SK-N-SH (cell line): ENCODE measurements around the gene RPS6KA5.

ENCODE experiments used
- GATA2 ChIP-seq: sonication (generic); formaldehyde crosslinking; IDR thresholded peaks from 2 replicates; pipeline ENCODE4 v1.5.0; 2020; ENCODE audit warnings: mild to moderate bottlenecking, missing genetic modification reagents
- NRF1 ChIP-seq: IDR thresholded peaks from 2 replicates; pipeline ENCODE4 v1.6.1; 2012; ENCODE audit warnings: low read depth, mild to moderate bottlenecking, low read length
- TF ChIP-seq, protein P1 (sequence below): fragments of 200-600 bp; sonication (generic); IDR thresholded peaks from 2 replicates; pipeline ENCODE4 v1.6.1; 2017; ENCODE audit warnings: antibody characterized with exemption, mild to moderate bottlenecking, moderate library complexity
- TF ChIP-seq, protein P2 (sequence below): fragments of 150-350 bp; IDR thresholded peaks from 2 replicates; pipeline ENCODE4 v1.6.1; 2016; ENCODE audit warnings: mild to moderate bottlenecking, low read depth, low read length

DNA sequence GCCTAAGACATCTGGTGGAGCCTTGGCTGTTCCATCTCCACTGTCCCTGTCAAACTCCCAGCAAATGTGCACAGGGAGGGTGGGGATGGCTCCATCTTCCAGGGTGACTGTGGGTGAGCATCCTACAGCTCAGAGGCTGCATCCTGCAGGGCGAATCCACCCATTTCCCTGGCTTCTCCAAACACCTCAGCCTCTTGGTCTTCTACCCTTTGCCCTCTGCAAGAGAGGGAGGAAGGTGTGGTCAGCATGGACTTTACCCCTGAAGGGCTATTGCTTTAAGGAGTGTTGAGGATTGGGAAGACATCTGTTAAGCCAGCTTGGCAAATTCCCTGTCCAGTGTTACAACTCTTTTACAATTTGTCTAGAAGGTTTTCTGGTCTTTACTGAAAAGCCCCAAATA lies 30.3 kb upstream of the RPS6KA5 start:
- TF ChIP-seq GATA2 (CRISPR knock-in tag) (no peak), NRF1 (no peak)
- TF ChIP-seq, protein P1, sequence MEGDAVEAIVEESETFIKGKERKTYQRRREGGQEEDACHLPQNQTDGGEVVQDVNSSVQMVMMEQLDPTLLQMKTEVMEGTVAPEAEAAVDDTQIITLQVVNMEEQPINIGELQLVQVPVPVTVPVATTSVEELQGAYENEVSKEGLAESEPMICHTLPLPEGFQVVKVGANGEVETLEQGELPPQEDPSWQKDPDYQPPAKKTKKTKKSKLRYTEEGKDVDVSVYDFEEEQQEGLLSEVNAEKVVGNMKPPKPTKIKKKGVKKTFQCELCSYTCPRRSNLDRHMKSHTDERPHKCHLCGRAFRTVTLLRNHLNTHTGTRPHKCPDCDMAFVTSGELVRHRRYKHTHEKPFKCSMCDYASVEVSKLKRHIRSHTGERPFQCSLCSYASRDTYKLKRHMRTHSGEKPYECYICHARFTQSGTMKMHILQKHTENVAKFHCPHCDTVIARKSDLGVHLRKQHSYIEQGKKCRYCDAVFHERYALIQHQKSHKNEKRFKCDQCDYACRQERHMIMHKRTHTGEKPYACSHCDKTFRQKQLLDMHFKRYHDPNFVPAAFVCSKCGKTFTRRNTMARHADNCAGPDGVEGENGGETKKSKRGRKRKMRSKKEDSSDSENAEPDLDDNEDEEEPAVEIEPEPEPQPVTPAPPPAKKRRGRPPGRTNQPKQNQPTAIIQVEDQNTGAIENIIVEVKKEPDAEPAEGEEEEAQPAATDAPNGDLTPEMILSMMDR = no peak
- TF ChIP-seq, protein P2, sequence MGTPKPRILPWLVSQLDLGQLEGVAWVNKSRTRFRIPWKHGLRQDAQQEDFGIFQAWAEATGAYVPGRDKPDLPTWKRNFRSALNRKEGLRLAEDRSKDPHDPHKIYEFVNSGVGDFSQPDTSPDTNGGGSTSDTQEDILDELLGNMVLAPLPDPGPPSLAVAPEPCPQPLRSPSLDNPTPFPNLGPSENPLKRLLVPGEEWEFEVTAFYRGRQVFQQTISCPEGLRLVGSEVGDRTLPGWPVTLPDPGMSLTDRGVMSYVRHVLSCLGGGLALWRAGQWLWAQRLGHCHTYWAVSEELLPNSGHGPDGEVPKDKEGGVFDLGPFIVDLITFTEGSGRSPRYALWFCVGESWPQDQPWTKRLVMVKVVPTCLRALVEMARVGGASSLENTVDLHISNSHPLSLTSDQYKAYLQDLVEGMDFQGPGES = no peak
